IMR-90 (cell line): ENCODE data around the gene PRPF40A. TPM values are rescaled to one million over a fixed set of nuclear protein-coding genes. Genes with fewer than 3 reads are reported as not detected.

Source experiments
- ATAC-seq: fragments of 200-7000 bp; cut with Tn5 transposase; 2 replicates; pipeline ENCODE4 v1.9.1; 2020; ENCODE audit warnings: low read depth, mild to moderate bottlenecking, moderate library complexity
- BruUV-seq: library from RNA; stranded (reverse); fragments of 400-500 nt; replicated peaks from 2 replicates; lab custom pipeline; 2021; lab: Mats Ljungman, UMichigan
- CTCF ChIA-PET: fragments of 300-600 bp; formaldehyde crosslinking; extraction: SDS; loops from one replicate; lab custom pipeline; 2021; ENCODE audit warnings: antibody characterized with exemption; lab: Yijun Ruan, JAX
- POLR2A ChIA-PET: fragments of 300-600 bp; sonication (Branson Sonifier 250); formaldehyde crosslinking; loops from one replicate; lab custom pipeline; 2022; ENCODE audit warnings: antibody characterized with exemption; ENCODE audit not compliant: unreplicated experiment; lab: Charles Lee
- DNase-seq: peaks from one replicate; pipeline ENCODE4 v3.0.0; 2013
- H2AFZ ChIP-seq: replicated peaks from 2 replicates; pipeline ENCODE3; 2013; ENCODE audit warnings: low read length, mild to moderate bottlenecking; ENCODE audit not compliant: poor library complexity
- H2AK5ac ChIP-seq: 2 replicates; pipeline ENCODE4 v1.6.1; 2013; ENCODE audit warnings: low read depth, low read length, inconsistent platforms
- H2AK9ac ChIP-seq: replicated peaks from 2 replicates; pipeline ENCODE3; 2013; ENCODE audit warnings: mild to moderate bottlenecking, low read depth, low read length, moderate library complexity; ENCODE audit not compliant: poor library complexity
- H2BK120ac ChIP-seq: 2 replicates; pipeline ENCODE4 v1.6.1; 2013; ENCODE audit warnings: low read depth, low read length, inconsistent platforms
- H2BK15ac ChIP-seq: 3 replicates; pipeline ENCODE4 v1.6.1; 2013; ENCODE audit warnings: low read depth, low read length, inconsistent platforms
- H2BK20ac ChIP-seq: 2 replicates; pipeline ENCODE4 v1.6.1; 2013; ENCODE audit warnings: low read depth, mild to moderate bottlenecking, inconsistent platforms, low read length, moderate library complexity
- H2BK5ac ChIP-seq: 2 replicates; pipeline ENCODE4 v1.6.1; 2013; ENCODE audit warnings: mild to moderate bottlenecking, low read depth, low read length, inconsistent platforms; ENCODE audit not compliant: poor library complexity, severe bottlenecking
- H3K14ac ChIP-seq: replicated peaks from 2 replicates; pipeline ENCODE4 v1.6.1; 2013; ENCODE audit warnings: low read depth, low read length, inconsistent platforms
- H3K18ac ChIP-seq: 2 replicates; pipeline ENCODE4 v1.6.1; 2013; ENCODE audit warnings: low read depth, low read length, control low read depth
- H3K23ac ChIP-seq: 2 replicates; pipeline ENCODE4 v1.6.1; 2013; ENCODE audit warnings: low read depth, low read length, inconsistent platforms
- H3K27ac ChIP-seq: 2 replicates; pipeline ENCODE4 v1.5.1; 2013; ENCODE audit warnings: mild to moderate bottlenecking, control low read depth, low read length; ENCODE audit not compliant: insufficient read depth
- H3K27me3 ChIP-seq: 2 replicates; pipeline ENCODE4 v1.6.1; 2013; ENCODE audit warnings: low read length; ENCODE audit not compliant: control insufficient read depth, insufficient read depth
- H3K36me3 ChIP-seq: 2 replicates; pipeline ENCODE4 v1.6.1; 2013; ENCODE audit warnings: low read length, mixed read lengths; ENCODE audit not compliant: control insufficient read depth, insufficient read depth
- H3K4ac ChIP-seq: 2 replicates; pipeline ENCODE4 v1.6.1; 2013; ENCODE audit warnings: low read depth, low read length, inconsistent platforms
- H3K4me1 ChIP-seq: 2 replicates; pipeline ENCODE4 v1.6.1; 2013; ENCODE audit warnings: low read length, mixed read lengths; ENCODE audit not compliant: control insufficient read depth, insufficient read depth
- H3K4me2 ChIP-seq: 2 replicates; pipeline ENCODE4 v1.6.1; 2013; ENCODE audit warnings: low read depth, mild to moderate bottlenecking, control low read depth, low read length, moderate library complexity
- H3K4me3 ChIP-seq: 2 replicates; pipeline ENCODE4 v1.5.1; 2013; ENCODE audit warnings: low read depth, mild to moderate bottlenecking, control low read depth, low read length, moderate library complexity; ENCODE audit not compliant: insufficient read depth
- H3K56ac ChIP-seq: 2 replicates; pipeline ENCODE4 v1.6.1; 2013; ENCODE audit warnings: low read length, inconsistent platforms; ENCODE audit not compliant: insufficient read depth; ENCODE audit errors: extremely low read depth
- H3K79me1 ChIP-seq, 2 experiments: 2 replicates each; pipeline ENCODE4 v1.6.1; 2013; ENCODE audit warnings: low read length in 2 of 2, inconsistent platforms in 1 of 2, low read depth in 1 of 2
- H3K9ac ChIP-seq: 2 replicates; pipeline ENCODE4 v1.6.1; 2013; ENCODE audit warnings: low read depth, low read length, control low read depth
- H3K9me1 ChIP-seq: 2 replicates; pipeline ENCODE4 v1.6.1; 2013; ENCODE audit warnings: low read length, inconsistent platforms; ENCODE audit not compliant: insufficient read depth
- H3K9me3 ChIP-seq: 2 replicates; pipeline ENCODE4 v1.6.1; 2013; ENCODE audit warnings: low read length; ENCODE audit not compliant: control insufficient read depth, insufficient read depth
- H4K20me1 ChIP-seq: 2 replicates; pipeline ENCODE4 v1.6.1; 2013; ENCODE audit warnings: low read length, inconsistent platforms; ENCODE audit not compliant: insufficient read depth
- H4K5ac ChIP-seq: 2 replicates; pipeline ENCODE4 v1.6.1; 2013; ENCODE audit warnings: mild to moderate bottlenecking, low read depth, low read length, control low read depth
- H4K8ac ChIP-seq, 2 experiments: 2 replicates each; pipeline ENCODE4 v1.6.1; 2013; ENCODE audit warnings: low read depth in 2 of 2, low read length in 2 of 2, control low read depth in 1 of 2, inconsistent platforms in 1 of 2
- H4K91ac ChIP-seq: 2 replicates; pipeline ENCODE4 v1.6.1; 2013; ENCODE audit warnings: low read depth, low read length, inconsistent platforms; ENCODE audit not compliant: insufficient read depth
- BHLHE40 ChIP-seq: fragments of 150-350 bp; IDR thresholded peaks from 2 replicates; pipeline ENCODE4 v1.6.1; 2016; ENCODE audit warnings: mild to moderate bottlenecking, low read depth, low read length
- CEBPB ChIP-seq: IDR thresholded peaks from 2 replicates; pipeline ENCODE4 v1.6.1; 2012; ENCODE audit warnings: low read depth, low read length, improper control_type of control experiment
- CHD1 ChIP-seq: IDR thresholded peaks from 2 replicates; pipeline ENCODE4 v1.6.1; 2012; ENCODE audit warnings: low read depth, low read length, improper control_type of control experiment
- FOS ChIP-seq: fragments of 150-350 bp; IDR thresholded peaks from 2 replicates; pipeline ENCODE4 v1.6.1; 2016; ENCODE audit warnings: low read depth, low read length
- MAFK ChIP-seq: IDR thresholded peaks from 2 replicates; pipeline ENCODE4 v1.6.1; 2012; ENCODE audit warnings: low read depth, low read length, improper control_type of control experiment
- NFE2L2 ChIP-seq: fragments of 150-350 bp; IDR thresholded peaks from 2 replicates; pipeline ENCODE4 v1.6.1; 2016; ENCODE audit warnings: low read depth, mild to moderate bottlenecking, low read length
- POLR2A ChIP-seq: IDR thresholded peaks from 2 replicates; pipeline ENCODE4 v1.6.1; 2012; ENCODE audit warnings: mild to moderate bottlenecking, low read depth, low read length
- RAD21 ChIP-seq: IDR thresholded peaks from 2 replicates; pipeline ENCODE4 v1.6.1; 2012; ENCODE audit warnings: low read length, improper control_type of control experiment
- SMC3 ChIP-seq: fragments of 150-350 bp; IDR thresholded peaks from 2 replicates; pipeline ENCODE4 v1.6.1; 2016; ENCODE audit warnings: low read depth, mild to moderate bottlenecking, antibody characterized with exemption, low read length, moderate library complexity
- USF2 ChIP-seq: fragments of 150-350 bp; IDR thresholded peaks from 2 replicates; pipeline ENCODE4 v1.6.1; 2017; ENCODE audit warnings: mild to moderate bottlenecking, antibody characterized with exemption, low read length, low read depth
- WGBS, 2 experiments: methylation state at CpG; one replicate each; pipeline versions ENCODE4 v1.1.5 to v1.1.7; 2013; ENCODE audit warnings: missing lambda C conversion rate in 2 of 2; ENCODE audit not compliant: insufficient read length in 1 of 2; ENCODE audit errors: extremely low coverage in 2 of 2; 5-methylcytosine and 5-hydroxymethylcytosine counted together
- dilution Hi-C: fragments of 300-500 bp; cut with HindIII; formaldehyde crosslinking; loops from one replicate; pipeline ENCODE4 v1.14.3; 2018; ENCODE audit warnings: low sequenced_read_pairs; ENCODE audit not compliant: unreplicated experiment
- in situ Hi-C: fragments of 300-500 bp; cut with MboI; formaldehyde crosslinking; loops from 3 replicates; pipeline ENCODE4 v1.14.3; 2019; ENCODE audit warnings: low sequenced_read_pairs, inconsistent platforms, mixed read lengths
- intact Hi-C: fragments of 100-400 bp; cut with micrococcal nuclease; formaldehyde crosslinking; loops from 2 replicates; pipeline ENCODE4 v1.10.0; 2022
- polyA plus RNA-seq, 3 experiments: library from polyadenylated mRNA; depleted of rRNA; stranded (reverse); fragments of >200 nt; gene quantifications; 2 replicates each; pipeline ENCODE4 v1.2.3, GENCODE V29; 2012; ENCODE audit warnings: low replicate concordance in 1 of 3
- total RNA-seq: library from RNA; depleted of rRNA; stranded (reverse); fragments of >200 nt; gene quantifications from 2 replicates; pipeline ENCODE4 v1.2.3, GENCODE V29; 2012; rRNA removed

The PRPF40A gene
- total and polyA plus RNA-seq, 2 of the 4 experiments (the other 2 are of a cell fraction) = 49.1 to 150 TPM

DNA sequence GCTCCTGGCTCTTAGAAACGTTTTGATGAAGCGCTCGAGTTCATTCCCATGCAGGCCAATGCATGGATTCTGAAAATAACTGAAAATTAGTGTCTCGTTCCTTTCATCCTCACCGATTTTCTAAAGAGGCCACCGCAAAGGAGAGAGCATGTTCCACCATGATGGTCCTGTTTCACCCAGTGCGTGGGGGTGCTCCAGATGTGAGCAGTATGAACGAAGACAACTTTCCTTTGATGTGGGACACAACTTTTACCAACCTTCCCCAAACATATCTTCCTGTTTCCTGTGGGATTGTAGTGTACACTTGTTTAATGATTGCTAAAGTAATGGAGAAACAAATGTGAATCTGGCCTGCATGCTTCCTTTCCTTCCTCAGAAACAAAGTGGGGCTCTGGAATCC, 114.5 kb downstream of the PRPF40A start:
- no peak overlapping the region for H4K5ac ChIP-seq
- no TSS peak for BruUV-seq
- no peak overlapping the region for H2BK5ac ChIP-seq
- dilution Hi-C loops = no loop called here
- H3K9me3 ChIP-seq = no peaks in the 10 kb centered on the region
- CTCF ChIA-PET = no interaction called here
- no peak overlapping the region for H2BK20ac ChIP-seq
- no peak overlapping the region for H2AK9ac ChIP-seq
- H4K8ac ChIP-seq = no peak overlapping the region
- H3K79me1 ChIP-seq = no peaks in the 10 kb centered on the region
- H3K27ac ChIP-seq = no peak overlapping the region
- no peak overlapping the region for H3K14ac ChIP-seq
- no peak overlapping the region for H4K91ac ChIP-seq
- no peak overlapping the region for H2AK5ac ChIP-seq
- DNase-seq (no peak), ATAC-seq (no peak)
- no peaks in the 10 kb centered on the region; the same call in 1 of the 2 replicates for H3K9me1 ChIP-seq
- no peak overlapping the region for H3K9ac ChIP-seq
- H4K20me1 ChIP-seq = no peaks in the 10 kb centered on the region
- H3K36me3 ChIP-seq = no peaks in the 10 kb centered on the region; the same call in 1 of the 2 replicates
- H3K4ac ChIP-seq = no peak overlapping the region
- H3K4me1 ChIP-seq = peaks cover 4% of the 10 kb centered on the region
- intact Hi-C loops = no loop called here
- no peak overlapping the region for H3K4me2 ChIP-seq
- POLR2A ChIA-PET = no interaction called here
- H3K56ac ChIP-seq = no peak overlapping the region
- H3K18ac ChIP-seq = no peak overlapping the region
- TF ChIP-seq MAFK (no peak), FOS (no peak), USF2 (no peak), CEBPB (no peak), RAD21 (no peak), SMC3 (no peak), POLR2A (no peak), BHLHE40 (no peak), NFE2L2 (no peak), CHD1 (no peak)
- H2BK15ac ChIP-seq = no peak overlapping the region
- H3K4me3 ChIP-seq = no peak overlapping the region
- H2BK120ac ChIP-seq = no peak overlapping the region
- H3K27me3 ChIP-seq = no peaks in the 10 kb centered on the region
- in situ Hi-C loops = no loop called here
- WGBS, 2 experiments = 96% methylated on average over 4 of the region's 8 CpGs; no CpG with 5 or more reads in 1 of the 2 experiments
- H3K23ac ChIP-seq = no peak overlapping the region
- H2AFZ ChIP-seq = no peak overlapping the region

Other genes with a start within 250 kb of the PRPF40A start
- gene ARL6IP6, start 1.2 kb upstream of the PRPF40A start, total RNA-seq = 4.1 and 11.7 TPM in 2 replicates
- gene ARL6IP6, start 1.2 kb upstream of the PRPF40A start, polyA plus RNA-seq (2012; rRNA removed) = 11.2 and 14.7 TPM in 2 replicates